CD4-positive, alpha-beta T cell treated with Interleukin-4 for 1 hour (primary cell): Measurements from ENCODE around the gene MYO15B.

Source experiments
- DNase-seq, 2 donors: peaks; one replicate each; pipeline ENCODE4 v3.0.0-alpha.2; 2020 to 2022

The MYO15B gene

DNA sequence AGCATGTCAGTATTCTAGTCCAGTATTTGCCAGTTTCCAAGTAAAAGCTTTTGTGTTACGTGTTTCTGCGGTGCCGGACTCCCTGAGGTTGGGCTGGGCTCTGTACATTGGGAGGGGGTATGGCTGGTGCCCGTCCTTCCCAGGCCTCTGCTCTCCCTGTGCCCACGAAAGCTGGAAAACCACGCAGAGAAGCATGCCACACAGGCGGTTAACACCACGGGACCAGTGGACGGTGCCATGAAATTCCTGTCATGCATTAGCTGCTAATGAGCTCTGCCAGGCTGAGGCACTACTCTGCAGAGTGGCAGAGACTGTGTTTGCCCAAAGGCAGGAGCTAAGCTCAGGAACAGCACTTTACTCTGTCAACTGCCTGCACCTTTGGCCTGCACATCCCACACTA, 53.7 kb downstream of the MYO15B start:
- no peak for DNase-seq

DNA sequence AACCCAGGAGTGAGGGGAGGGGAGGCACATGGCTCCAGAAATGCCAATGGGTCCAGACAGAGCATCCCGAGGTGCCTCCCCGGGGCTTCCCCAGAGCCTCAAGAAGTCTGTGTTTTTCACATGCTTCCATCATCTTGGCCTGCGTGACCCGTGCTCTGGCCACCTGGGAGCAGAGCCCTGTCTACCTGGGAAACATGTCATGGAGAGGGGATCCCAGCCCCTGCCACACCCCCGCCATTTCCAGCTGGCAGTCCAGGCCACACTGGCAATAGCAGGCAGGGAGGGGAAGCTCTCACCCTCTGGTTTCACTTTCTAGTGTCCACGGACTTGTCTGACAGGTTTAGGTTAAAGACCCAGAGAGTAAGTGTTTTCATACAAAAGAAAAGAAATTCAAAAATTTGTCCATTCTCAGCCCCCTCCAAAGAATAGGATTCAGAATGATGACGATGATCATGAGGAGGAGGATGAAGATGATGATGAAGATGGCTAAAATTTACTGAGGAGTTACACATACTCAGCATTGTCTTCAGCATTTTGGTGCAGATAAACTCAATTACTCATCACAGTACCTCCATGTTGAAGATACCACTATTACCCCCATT, 54.7 kb downstream of the MYO15B start:
- DNase-seq: no peak

DNA sequence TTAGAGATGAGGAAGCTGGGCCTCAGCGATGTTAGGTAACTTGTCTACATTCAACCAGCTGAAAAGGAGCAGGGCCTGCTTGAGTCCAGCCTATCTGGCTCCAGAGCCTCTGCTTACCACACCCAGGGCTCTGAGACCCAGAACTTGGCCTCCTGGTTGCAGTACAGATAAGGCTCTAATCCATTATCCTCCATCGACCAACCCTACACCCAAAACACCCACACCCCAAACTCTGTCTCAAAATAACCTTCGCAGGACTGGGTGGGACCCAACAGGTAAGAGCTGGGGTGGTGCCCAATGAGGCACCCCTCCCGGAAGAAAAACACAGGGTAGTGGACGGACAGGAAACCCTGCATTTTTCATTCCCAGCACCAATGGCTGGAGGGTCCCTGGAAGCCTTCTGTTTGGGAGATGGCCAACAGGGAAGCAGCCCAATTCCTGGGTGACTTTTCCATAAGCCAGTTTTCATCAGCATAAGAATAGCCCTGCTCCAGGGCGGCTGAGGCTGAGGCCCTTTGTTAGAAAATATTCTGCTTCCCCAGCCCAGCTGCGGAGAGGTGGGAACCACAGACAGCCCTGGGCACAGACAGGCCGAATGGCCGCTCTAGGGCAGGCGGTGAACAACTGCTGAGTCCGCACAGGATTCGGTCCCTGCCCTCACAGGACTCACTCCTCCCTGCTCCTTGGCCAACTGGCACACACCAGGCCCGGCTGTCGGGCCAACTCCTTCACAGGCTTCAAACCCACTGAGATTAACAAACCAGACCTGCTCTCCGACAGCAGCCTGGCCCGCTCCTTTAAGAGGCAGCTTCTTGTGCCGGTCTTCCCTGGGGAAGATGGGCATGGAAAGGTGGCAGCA, 55.4 kb downstream of the MYO15B start:
- DNase-seq: no peak

DNA sequence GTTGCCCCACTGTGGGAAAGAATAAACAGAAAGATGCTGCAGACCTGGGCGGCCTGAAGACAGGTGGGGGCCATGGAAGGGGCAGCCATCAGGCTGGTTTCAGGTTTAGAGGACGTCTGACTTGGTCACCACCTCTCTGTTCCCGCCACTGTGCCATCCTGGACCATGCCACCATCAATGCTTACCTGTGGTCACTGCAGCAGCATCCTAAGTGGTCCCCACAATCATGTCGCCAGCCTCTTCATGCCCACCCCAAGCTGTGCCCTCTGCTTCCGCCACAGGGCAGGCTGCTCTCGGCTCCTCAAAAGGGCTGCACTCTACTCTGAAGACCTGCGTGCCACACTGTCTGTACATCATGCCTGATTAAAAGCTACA, 56.0 kb downstream of the MYO15B start:
- no peak for DNase-seq

DNA sequence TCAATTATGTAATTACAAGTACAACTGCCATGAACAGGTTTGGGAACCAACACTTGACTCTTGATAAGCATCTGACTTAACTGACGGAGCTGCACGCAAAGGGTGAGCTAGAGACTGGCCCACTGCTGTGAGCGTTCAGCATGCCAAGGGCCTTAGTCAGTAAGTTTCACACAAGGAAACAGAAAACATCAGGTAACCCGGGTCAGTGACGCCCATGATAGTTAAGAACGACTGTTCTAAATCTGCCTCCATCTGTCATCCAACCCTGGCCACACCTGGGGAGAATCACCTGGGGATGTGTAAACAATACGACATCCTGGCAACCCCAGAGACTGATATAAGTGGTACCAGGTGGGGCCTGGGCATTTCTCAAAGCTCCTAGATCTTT, 57.9 kb downstream of the MYO15B start:
- DNase-seq: no peak

DNA sequence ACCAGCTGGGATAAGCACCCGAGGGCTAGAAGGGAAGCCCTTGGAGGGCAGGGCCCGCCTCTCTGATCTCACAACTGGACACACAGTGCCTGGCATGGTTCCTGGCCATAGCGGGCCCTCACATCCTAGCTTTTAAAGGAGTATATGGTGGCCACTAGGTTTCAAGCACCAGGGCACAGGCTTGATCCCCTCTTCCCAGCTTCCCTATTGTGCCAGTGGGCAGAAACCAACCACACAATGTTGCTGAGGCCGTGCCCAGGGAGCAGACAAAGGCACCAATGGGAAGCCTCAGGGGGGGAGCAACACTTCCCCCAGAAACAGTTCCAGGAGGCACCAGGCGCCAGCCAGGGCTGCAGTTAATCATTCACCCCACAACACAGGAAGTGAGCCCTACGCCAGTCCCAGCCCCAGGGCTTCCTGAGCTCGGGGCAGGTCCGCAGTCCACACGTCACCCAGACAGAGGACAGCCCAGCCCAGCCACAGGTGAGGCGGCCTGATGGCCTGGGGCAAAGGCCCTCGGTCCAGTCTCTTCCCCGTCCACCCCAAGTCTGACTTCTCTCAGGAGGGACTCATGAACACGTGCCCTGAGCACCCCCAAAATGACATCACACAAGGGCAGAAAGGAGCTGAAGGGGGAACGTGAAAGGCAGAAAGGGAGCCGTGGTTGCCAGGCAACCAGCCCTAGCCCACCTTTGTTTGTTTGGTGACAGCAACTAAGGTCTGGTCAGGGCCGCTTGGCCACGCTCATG, 58.5 kb downstream of the MYO15B start:
- DNase-seq: peak; percentile 24 to 41

DNA sequence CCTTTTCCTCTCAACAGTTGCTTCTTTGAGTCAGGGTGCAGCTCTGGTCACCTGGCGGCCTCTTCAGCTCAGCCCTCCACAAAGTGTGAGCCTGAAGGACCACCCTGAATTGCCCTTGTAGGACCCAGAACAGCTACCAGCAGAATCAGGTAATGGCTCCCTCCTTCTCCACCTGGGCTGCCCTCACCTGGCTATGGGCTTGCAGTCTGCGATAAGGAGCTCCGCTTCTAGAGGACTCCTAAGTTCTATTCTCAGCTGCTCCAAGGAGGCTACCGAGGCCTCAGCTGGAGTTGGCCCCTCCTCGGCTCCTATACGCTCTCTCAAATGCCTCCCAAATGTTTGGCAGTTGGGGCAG, 59.0 kb downstream of the MYO15B start:
- no peak for DNase-seq

DNA sequence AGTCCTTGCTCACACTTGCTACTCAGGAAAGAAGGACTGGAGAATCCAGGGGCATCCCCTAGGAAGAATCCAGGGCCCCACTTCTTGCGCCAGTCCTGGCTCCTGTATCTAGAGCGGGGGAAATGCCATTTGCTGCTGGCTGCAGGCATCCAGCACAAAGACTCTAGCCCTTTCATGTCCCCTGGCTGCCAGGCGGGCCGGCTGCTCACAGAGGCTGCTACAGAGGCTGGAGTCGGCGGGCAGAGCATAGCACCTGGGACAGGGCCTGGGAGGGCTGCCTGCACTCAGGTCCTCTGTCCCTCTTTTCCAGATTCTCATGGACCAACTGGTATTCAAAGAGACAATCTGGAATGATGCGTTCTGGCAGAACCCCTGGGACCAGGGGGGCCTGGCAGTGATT, 59.5 kb downstream of the MYO15B start:
- DNase-seq: no peak

DNA sequence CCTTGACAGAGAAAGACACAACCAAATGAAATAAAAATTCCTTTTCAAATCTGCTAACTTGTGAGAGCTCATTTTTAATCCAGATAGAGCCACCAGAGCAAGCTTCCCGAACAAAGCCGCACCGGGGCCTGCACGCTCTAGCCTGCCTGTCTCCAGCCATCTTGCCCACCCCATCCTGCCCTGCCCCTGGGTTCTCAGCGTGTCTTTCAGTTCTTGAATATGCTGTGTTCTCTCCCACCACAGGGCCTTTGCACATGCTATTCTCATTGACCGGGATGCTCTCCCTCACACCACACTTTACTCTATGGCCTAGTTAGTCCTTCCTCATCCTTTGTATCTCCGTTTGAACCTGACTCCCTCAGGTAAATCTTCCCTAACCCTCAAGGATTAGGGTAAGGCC, 60.3 kb downstream of the MYO15B start:
- DNase-seq: no peak

DNA sequence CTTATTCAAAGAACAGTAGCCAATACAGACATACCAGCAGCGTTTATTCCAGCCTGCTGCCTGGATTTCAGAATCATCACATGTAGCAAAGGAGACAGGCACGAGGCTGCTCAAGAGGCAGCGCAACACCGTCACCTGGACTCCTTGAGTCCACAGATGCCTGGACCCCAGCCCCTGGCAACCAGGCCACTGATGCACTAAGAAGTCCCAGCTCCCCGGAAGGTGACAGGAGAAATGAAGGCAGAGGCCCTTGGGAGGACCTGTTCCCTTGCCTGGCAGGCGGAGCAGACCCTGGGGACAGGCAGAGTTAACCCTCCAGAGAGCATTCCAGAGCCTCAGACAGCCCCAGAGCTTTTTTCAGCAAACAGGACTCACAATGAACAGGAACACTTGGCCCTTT, 62.1 kb downstream of the MYO15B start:
- DNase-seq: no peak

DNA sequence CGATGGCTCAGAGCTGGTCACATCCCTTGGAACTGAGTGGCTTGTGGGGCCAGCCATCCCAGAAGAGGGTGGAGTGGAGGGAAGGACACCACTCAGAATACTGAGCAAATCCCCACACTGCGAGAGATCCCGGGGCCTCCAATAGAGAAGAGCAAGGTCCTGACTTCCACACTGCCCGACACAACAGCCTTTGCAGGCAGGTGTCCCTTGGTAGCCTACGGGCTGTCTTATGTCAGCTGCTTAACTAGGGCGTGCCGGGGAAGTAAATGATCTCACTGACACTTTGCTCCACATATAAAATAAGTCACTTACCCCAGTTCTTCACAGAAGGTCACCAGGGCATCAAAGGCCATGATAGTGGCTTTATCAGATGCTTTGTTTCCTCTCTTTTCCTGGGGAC, 63.3 kb downstream of the MYO15B start:
- no peak for DNase-seq

DNA sequence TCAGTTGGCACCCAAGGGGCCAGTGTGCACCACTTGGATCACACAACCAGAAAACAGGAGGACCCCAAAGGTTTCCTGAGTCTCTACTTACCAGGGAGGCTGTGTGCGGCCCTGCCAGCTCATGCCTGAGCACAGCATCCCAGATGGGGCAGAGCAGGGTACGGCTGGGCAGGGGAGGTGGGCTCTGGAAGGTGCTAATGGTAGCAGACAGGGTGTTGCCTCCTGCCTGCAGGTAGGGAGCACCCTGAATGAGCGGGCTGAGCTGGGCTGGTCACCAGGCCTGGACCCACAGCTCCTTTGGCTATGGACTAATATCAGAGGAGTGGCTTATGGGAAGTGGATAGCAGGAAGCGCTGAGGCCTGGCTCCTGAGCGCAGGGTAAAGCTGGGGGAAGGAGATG, 64.7 kb downstream of the MYO15B start:
- no peak for DNase-seq

DNA sequence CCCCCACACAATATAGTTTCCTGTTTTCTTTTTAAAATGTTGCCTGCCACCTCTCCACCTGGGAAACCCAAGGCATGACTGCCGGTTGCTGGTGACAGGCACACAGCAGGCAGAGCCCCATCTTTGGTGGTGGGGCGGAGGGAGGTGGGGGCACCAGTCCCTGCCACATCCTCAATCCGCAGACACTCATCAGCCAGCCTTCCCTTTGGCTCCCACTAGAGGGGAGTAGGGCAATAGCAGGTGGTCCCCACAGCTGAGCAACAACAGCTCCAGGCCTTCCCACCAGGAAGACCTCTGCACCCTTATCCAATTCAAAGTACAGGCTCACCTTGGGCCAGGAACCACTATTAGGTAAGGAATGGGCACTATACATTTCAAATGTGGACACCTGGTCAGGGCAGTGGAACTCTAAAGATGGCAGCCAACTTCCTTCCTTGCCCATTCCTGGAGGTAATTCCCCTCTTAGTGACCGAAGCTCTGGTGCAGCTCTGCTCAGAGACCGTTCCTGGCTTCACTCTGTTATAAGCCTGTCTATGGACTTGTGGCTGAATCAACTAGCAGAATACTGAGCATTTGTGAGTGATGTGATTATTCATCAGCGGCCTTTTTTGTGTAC, 65.4 kb downstream of the MYO15B start:
- DNase-seq: peak; percentile 32 to 42

DNA sequence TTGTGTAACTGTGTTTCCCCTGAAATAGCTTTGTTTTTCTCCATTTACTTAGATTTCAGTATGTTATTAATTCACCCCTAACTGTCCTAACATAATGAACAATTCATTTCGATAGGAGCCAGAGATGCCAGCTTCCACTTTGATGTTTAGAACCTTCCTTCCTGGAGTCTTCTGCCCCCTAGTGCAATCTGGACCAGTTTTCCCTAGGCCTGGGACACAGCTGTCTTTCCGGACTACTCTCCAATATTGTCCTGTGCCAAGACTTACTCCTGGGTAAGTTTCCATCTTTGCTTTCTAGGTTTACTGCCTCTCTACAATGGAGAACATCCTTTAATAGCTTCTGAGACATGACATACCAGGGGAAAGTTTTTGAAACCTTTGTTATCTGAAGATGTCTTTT, 66.6 kb downstream of the MYO15B start:
- no peak for DNase-seq

DNA sequence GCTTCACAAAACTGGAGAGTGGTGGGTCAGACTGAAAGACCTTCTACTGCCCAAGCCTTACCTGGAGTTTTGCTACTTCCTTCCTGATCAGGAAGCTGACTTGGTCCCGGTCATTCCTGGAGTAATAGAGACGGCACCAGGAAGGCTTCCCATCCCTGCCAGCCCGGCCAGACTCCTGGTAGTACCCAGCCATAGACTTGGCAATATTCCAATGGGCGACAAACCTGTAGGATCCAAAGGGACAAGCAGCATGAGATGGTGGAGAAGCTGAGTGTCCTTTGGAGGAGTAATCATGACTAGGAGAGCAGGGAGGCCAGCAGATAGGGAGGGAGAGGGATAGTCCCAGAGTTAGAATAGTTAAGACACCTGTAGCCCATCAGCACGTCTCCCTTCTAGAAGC, 70.6 kb downstream of the MYO15B start:
- DNase-seq: no peak

DNA sequence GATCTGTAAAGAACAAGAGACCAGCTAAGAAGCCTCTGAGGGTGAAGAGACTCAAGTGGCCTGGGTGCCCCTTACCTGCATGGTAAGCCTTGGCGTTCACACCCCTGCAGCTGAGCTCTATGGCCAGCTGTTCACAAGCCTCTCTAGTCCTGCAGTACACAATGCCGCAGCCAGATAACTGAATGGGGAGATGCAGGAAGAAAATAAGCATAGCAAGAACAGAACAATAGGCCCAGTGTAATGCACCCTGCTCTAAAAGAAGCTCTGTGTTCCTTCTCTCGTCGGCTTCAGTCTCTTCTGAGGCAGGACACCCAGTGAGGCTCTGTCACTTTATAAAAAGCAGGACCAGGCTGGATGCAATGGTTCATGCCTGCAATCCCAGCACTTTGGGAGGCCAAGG, 73.9 kb downstream of the MYO15B start:
- no peak for DNase-seq

DNA sequence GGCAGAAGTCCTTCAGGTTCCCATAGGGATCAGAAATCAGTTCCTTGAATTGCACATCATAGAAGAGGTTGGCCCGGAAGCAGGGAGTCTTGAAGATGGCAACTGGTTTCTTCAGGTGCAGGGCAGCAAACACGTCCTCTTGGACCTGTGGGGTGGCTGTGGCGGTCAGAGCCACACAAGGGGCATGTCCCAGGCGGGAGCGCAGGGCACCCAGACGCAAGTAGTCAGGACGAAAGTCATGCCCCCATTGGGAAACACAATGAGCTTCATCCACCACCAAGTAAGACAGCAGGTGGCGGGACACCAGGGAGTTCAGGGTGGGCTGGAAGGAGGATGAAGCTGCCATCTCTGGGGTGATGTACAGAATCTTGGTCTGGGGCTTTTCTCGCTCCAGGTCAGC, 74.9 kb downstream of the MYO15B start:
- DNase-seq: no peak

DNA sequence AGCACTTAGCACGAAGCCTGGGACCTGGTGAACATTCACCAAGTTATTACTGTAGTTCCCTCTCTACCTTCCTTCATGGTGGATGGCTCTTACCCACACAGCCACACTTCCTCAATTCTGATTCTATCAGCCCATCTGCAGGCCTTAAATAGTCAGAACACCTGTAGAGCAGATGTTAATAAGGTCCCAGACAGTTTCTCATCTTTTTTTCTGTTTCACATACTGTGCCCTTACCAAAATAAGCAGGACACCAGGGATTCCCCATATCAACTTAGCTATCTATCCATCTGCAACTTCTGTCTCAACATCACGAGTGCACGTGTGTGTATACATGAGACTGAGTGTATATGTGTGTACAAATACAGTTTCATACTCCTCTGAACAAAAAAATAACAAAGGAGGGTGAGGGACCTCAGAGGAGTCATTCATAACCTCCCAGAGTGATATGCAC, 76.5 kb downstream of the MYO15B start:
- DNase-seq: peak in 1 of 2 donors; percentile 47

DNA sequence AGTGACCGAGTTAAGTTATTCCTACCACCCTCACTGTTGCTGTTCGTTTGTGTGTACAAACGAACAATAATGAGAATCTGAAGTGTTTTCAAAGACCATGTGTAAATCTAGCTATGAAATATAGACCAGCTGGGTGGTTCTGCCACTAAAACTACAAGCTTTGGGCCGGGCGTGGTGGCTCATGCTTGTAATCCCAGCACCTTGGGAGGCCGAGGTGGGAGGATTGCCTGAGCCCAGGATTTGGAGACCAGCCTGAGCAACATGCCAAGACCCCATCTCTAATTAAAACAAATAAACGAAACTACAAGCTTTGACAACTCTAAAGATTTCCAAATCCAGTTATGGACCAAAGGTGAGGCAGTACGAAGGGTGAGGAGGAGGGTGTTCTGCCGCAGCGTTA, 78.4 kb downstream of the MYO15B start:
- DNase-seq: no peak

DNA sequence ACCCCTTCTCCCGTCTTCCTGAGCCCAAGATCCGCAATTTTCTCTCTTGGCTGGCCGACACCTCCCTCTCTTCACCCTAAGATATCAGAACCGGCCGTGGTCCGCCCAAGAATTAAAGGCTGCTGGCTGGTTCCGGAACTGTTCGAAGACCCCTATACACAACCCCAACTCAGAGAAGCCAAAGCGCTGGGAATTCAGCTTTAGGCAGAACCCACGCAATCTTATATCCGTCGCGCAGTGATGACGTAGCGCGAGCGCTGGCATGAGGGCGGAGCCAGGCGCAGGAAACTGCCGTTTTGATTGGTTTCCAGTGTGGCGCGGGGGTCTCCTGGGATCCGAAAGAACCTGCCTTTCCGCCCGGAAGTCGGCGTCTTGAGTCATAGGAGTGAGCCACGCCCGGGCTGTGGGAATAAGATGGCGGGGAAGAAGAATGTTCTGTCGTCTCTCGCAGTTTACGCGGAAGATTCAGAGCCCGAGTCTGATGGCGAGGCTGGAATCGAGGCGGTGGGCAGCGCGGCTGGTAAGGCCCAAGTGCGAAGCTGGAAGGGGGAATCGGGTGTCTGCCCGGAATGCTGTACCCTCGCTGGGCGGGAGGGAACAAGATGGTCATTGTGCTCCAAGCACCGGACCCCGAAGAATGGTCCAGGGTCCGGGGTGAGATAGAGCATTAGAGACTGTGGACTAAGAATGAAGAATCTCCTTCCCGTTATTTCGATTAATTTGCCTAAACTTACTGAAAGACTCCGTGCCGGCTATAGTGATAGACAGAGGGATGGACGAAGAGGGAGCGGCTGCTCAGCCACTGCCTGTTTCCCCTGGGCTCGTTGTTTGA, 79.6 kb downstream of the MYO15B start, which contains the start of the genes RECQL5 and SAP30BP:
Gene RECQL5, minus strand, starts transcription at position 196 of the 832 bp plus-strand sequence. CDS start 597 bp downstream, outside the sequence.
Gene SAP30BP, plus strand, starts transcription at position 380 of the 832 bp plus-strand sequence. Its CDS starts 35 bp downstream, at position 415.
- peak; percentile 97 for DNase-seq

DNA sequence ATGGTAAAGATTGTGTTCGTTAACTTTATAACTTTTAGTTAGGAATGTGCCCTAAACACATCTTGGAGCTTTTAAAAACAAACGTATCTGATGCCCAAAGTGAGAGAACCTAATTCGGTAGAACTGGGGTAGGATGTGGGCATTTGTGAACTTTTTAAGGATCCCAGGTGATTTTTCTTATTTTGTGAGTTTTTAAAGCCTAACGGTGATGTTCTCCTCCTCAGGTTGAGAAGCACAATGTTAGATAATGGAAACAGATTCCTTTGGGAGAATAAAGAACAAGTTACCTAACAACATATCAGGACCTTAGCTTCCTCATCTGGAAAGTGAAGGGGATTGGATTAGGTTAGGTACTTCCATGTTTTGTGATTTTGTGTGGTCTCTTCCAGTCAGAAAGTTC, 80.2 kb downstream of the MYO15B start:
- no peak for DNase-seq

DNA sequence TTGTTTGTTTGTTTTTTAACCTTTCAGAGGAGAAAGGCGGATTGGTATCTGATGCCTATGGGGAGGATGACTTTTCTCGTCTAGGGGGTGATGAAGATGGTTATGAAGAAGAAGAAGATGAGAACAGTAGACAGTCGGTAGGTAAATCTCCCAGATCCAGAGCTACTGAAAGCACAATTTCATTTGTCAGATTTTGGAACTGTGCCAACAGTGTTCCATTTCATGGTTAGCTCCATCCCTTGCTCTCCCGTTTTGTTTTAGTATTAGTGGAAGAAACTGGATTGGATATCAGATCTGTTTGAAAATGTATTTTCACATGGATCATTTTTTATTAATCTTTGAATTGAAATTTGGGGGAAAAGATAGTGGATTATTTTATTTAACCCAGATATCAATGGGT, 80.9 kb downstream of the MYO15B start:
- DNase-seq: no peak
